ENCODE results near the gene PPIH.
"Not testable (repeated sequence)": the region's sequence is repeated elsewhere in the genome, so short reads cannot be mapped to it uniquely, and the experiment has no call there.

GRCh38 chr1:42712808-42713207 is 54.6 kb downstream of the PPIH start:
- TF ChIP-seq CTCF (IDR thresholded peaks at IDR 0.05); SIN3A (IDR thresholded peaks at IDR 0.05; ENCODE audit: borderline replicate concordance, insufficient read depth, low read depth, low read length); POLR2AphosphoS5 (IDR thresholded peaks at IDR 0.05; ENCODE audit: low read depth, low read length): not testable (repeated sequence)
